Brain microvascular endothelial cell (primary cell): ENCODE results near the gene CP.

Experiments
- DNase-seq: peaks from one replicate; pipeline ENCODE4 v3.0.0-alpha.2; 2020
- H3K27ac ChIP-seq: fragments of 250-450 bp; sonication (Bioruptor Pico); 2 replicates; pipeline ENCODE4 v1.5.1; 2020; ENCODE audit warnings: mild to moderate bottlenecking, moderate library complexity
- H3K27me3 ChIP-seq: fragments of 250-450 bp; sonication (Bioruptor Pico); replicated peaks from 2 replicates; pipeline ENCODE4 v1.5.1; 2020; ENCODE audit warnings: mild to moderate bottlenecking
- H3K36me3 ChIP-seq: fragments of 250-450 bp; sonication (Bioruptor Pico); replicated peaks from 2 replicates; pipeline ENCODE4 v1.5.1; 2020; ENCODE audit warnings: mild to moderate bottlenecking
- H3K4me3 ChIP-seq: 2 replicates; pipeline ENCODE4 v1.5.1; 2011; ENCODE audit warnings: low read depth, mild to moderate bottlenecking, control low read depth, low read length, moderate library complexity
- in situ Hi-C: cut with HindIII; loops from 2 replicates; pipeline ENCODE4 v1.10.0; 2017; ENCODE audit warnings: low sequenced_read_pairs, low pct_ligation_motif_present
- TF ChIP-seq, protein P1 (sequence below): IDR thresholded peaks from 2 replicates; pipeline ENCODE4 v1.5.1; 2011; ENCODE audit warnings: low read depth, mild to moderate bottlenecking, moderate library complexity, low read length, control low read depth, inconsistent platforms; ENCODE audit errors: missing control alignments

CP gene

DNA sequence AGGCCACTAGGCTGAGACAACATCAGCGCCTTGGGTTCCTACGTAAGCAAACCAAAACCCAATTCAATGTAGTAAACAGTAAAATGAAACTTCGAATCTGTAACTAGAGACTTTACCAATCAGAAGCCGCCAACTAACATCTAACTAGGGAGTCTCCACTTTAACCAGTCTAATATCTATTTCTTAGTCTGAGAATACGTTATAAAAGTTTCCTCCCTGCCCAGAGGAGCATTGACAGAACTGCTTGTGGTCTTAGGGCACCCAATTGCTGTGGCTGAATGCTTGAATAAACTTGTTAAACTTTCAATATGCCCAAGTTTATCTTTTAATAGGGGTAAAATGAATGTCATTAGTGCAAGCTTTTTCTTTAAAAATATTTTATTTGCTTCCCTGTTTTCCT is 4.3 kb downstream of the CP start:
- in situ Hi-C loops = no loop called here
- H3K4me3 ChIP-seq = no peak overlapping the region
- H3K36me3 ChIP-seq = no peaks in the 10 kb centered on the region
- TF ChIP-seq, protein P1, sequence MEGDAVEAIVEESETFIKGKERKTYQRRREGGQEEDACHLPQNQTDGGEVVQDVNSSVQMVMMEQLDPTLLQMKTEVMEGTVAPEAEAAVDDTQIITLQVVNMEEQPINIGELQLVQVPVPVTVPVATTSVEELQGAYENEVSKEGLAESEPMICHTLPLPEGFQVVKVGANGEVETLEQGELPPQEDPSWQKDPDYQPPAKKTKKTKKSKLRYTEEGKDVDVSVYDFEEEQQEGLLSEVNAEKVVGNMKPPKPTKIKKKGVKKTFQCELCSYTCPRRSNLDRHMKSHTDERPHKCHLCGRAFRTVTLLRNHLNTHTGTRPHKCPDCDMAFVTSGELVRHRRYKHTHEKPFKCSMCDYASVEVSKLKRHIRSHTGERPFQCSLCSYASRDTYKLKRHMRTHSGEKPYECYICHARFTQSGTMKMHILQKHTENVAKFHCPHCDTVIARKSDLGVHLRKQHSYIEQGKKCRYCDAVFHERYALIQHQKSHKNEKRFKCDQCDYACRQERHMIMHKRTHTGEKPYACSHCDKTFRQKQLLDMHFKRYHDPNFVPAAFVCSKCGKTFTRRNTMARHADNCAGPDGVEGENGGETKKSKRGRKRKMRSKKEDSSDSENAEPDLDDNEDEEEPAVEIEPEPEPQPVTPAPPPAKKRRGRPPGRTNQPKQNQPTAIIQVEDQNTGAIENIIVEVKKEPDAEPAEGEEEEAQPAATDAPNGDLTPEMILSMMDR = no peak
- no peak overlapping the region for H3K27ac ChIP-seq
- H3K27me3 ChIP-seq = no peaks in the 10 kb centered on the region
- DNase-seq = no peak

DNA sequence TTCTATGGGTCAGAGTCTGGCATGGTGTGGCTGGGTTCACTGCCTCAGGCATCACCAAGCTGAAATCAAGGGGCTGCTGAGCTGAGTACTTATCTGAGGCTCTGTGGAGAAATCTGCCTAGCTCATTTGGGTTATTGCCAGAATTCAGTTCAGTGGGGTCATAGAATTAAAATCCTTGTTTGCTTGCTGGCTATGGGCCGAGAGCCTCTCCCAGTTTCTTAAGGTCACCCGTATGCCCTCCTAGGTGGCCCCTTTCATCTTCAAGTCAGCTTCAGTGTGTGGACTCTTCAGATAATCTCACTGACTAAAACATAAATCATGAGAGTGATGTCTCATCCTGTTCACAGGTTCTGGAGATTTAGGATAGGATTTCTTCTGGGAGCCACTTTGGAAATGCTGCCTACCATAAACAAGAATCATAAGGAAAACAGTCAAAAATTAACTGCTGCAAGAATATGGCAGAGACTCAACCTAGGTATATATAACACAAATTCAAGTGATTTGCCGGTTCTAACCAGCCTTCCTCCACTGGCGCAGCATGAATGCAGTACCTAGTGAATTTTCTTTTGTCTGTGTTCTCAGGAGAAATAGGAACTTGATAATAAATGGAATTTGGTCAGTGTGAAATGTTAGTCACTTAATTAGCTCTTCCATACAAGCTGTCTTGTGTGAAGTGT is 5.3 kb downstream of the CP start:
- no peak for DNase-seq
- in situ Hi-C loops = no loop called here
- Histone ChIP-seq H3K36me3 (no peaks in the 10 kb centered on the region), H3K4me3 (no peak overlapping the region), H3K27ac (no peak overlapping the region), H3K27me3 (no peaks in the 10 kb centered on the region)
- TF ChIP-seq, protein P1 = no peak

DNA sequence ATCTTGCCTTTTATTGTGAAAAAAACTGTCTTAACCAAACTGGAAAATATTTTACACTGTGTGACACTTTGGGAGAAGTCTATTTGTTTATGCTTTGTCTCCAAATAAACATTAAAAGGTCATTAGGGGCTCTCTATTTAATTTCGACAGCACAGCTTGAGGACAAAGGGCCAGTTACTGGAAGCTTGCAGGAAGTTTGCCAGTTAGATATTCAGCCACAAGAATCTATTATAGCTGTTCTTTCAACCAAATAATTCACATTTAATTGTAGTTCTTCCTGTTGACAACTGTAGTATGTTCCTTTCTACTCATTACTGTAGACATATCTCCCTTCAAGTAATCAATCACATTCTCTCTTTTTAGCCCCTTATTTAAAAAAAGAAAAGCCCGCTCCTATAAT is 6.1 kb downstream of the CP start:
- DNase-seq = no peak
- no peaks in the 10 kb centered on the region for H3K27me3 ChIP-seq
- in situ Hi-C loops = no loop called here
- no peak overlapping the region for H3K4me3 ChIP-seq
- H3K27ac ChIP-seq = no peak overlapping the region
- TF ChIP-seq, protein P1 = no peak
- H3K36me3 ChIP-seq = no peaks in the 10 kb centered on the region

DNA sequence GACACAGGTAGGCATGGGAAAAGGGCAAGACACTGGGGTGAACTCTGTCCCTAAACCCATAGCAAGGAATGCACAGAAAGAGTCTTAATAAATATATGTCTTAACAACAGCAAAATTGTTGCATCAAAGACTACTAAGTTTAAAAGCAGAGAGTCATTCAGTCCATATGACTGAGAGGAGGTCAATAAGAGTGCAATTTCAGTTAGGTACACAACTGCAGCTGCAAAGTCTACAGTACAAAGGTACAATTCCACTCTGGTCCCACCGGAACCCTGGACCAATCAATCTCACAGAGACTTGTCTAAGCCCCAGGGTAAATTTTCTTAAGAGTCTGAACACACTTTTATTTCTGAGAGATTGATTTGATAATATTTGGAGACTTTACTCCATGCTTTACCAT is 6.9 kb downstream of the CP start:
- Histone ChIP-seq H3K27ac (no peak overlapping the region), H3K36me3 (no peaks in the 10 kb centered on the region), H3K27me3 (no peaks in the 10 kb centered on the region), H3K4me3 (no peak overlapping the region)
- DNase-seq = no peak
- TF ChIP-seq, protein P1 = no peak
- in situ Hi-C loops = no loop called here

DNA sequence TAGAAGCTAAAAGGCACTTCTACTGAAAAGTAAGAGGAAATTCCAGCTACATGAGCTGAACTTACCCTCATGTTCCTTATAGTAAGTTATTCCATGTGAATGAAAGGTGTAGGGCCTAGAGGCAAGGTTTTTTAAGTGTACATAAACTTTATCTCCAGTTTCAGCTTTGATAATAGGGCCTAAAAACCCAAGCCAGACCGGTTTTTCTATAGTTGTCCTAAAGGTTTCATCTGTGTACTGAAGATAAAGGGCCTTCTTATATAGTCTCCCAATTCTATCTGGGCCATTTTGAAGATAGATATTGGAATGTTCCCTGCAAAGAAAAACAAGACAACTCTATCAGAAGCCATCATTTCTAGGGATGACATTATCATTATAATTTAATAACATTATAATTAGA is 9.2 kb downstream of the CP start:
- H3K27ac ChIP-seq = no peak overlapping the region
- in situ Hi-C loops = no loop called here
- H3K36me3 ChIP-seq = no peaks in the 10 kb centered on the region
- no peak overlapping the region for H3K4me3 ChIP-seq
- TF ChIP-seq, protein P1 = no peak
- no peak for DNase-seq
- H3K27me3 ChIP-seq = no peaks in the 10 kb centered on the region

DNA sequence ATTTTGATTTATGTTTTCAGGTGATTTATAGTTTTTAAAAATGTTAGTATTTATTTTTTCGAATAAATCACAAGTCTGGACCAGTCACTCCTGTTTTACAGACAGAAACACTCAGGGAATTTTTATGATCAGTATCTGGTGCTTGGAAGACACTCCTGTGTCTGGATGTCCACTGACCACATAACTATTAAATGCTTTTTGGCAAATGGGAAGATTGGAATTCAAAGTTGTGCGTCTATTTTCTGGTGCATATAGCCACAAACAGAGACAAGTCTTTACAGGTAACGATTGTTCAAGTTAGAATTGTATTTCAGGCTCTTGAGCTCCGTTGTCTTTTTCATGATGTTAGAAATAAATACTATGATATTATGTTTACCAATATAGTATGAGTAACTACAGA is 12.2 kb downstream of the CP start:
- in situ Hi-C loops = no loop called here
- TF ChIP-seq, protein P1 = no peak

More for the DNA sequence above, 12.2 kb downstream of the CP start:
- DNase-seq = no peak
- Histone ChIP-seq H3K27ac (no peak overlapping the region), H3K36me3 (no peaks in the 10 kb centered on the region), H3K27me3 (no peaks in the 10 kb centered on the region), H3K4me3 (no peak overlapping the region)
